ENCODE data around the gene GP5. TPM values are rescaled to one million over a fixed set of nuclear protein-coding genes. Genes with fewer than 3 reads are reported as not detected.

GP5 gene
- total and polyA plus RNA-seq, 4 donors = 0.03 to 3.3 (median 0.16) TPM

GRCh38 chr3:194373899-194374298, 25.2 kb downstream of the GP5 start:
- Histone ChIP-seq H3K27ac (ENCODE audit: low read depth in 1 of 2, low read length in 2 of 2) (no peak overlapping the region), H3K9me3 (ENCODE audit: control insufficient read depth in 4 of 4, low read length in 3 of 4) (no peaks in the 10 kb centered on the region), H3K27me3 (ENCODE audit: control insufficient read depth in 4 of 4, insufficient read depth in 4 of 4, low read length in 3 of 4) (peaks cover 0 to 3% (median 2%) of the 10 kb centered on the region in 4 donors), H3K36me3 (ENCODE audit: control insufficient read depth in 4 of 4, insufficient read depth in 3 of 4, low read depth in 1 of 4, low read length in 3 of 4) (no peaks in the 10 kb centered on the region), H3K9ac (ENCODE audit: low read depth in 1 of 2, low read length in 2 of 2) (no peak overlapping the region), H3K4me1 (ENCODE audit: control insufficient read depth in 4 of 4, insufficient read depth in 4 of 4, low read length in 3 of 4) (peaks cover 0 to 2% (median 0%) of the 10 kb centered on the region in 4 donors), H3K4me3 (ENCODE audit: low read depth in 1 of 3, low read length in 3 of 3) (no peak overlapping the region)
- DNase-seq (ENCODE audit: low spot score) = no peak
- WGBS = 82% methylated on average over 8 of the region's 8 CpGs
- no peak for TF ChIP-seq NR2F2 (IDR thresholded peaks at IDR 0.05)
- no peak for TF ChIP-seq YY1 (IDR thresholded peaks at IDR 0.05)
- no peak for TF ChIP-seq FOXA2 (IDR thresholded peaks at IDR 0.05)
- TF ChIP-seq TAF1 (conservative IDR thresholded peaks at IDR 0.05) = no peak
- TF ChIP-seq FOXA1 (IDR thresholded peaks at IDR 0.05) = no peak
- TF ChIP-seq ZBTB33 (IDR thresholded peaks at IDR 0.05) = no peak
- no peak for TF ChIP-seq EGR1 (IDR thresholded peaks at IDR 0.05; ENCODE audit: low read depth in 2 of 2)
- TF ChIP-seq HNF4G (IDR thresholded peaks at IDR 0.05) = no peak
- no peak for TF ChIP-seq JUND (IDR thresholded peaks at IDR 0.05)
- no peak for TF ChIP-seq ATF3 (IDR thresholded peaks at IDR 0.05)

GRCh38 chr3:194373028-194373427, 26.0 kb downstream of the GP5 start:
- H3K27me3 ChIP-seq (ENCODE audit: control insufficient read depth in 4 of 4, insufficient read depth in 4 of 4, low read length in 3 of 4) = peaks cover 0 to 4% (median 2%) of the 10 kb centered on the region in 4 donors
- no peak overlapping the region for H3K27ac ChIP-seq (ENCODE audit: low read depth in 1 of 2, low read length in 2 of 2)
- no peak for TF ChIP-seq CTCF (IDR thresholded peaks at IDR 0.05; ENCODE audit: low read depth, low read length, missing input control)
- no peak for TF ChIP-seq YY1 (IDR thresholded peaks at IDR 0.05)
- no peak for TF ChIP-seq TAF1 (conservative IDR thresholded peaks at IDR 0.05)
- TF ChIP-seq NR2F2 (IDR thresholded peaks at IDR 0.05) = no peak
- TF ChIP-seq GABPA (IDR thresholded peaks at IDR 0.05 in 1 of 2, conservative IDR thresholded peaks at IDR 0.05 in 1 of 2) = no peak
- no peak overlapping the region for H3K4me3 ChIP-seq (ENCODE audit: low read depth in 1 of 3, low read length in 3 of 3)
- peaks cover 0 to 2% (median 0%) of the 10 kb centered on the region in 4 donors for H3K4me1 ChIP-seq (ENCODE audit: control insufficient read depth in 4 of 4, insufficient read depth in 4 of 4, low read length in 3 of 4)
- 89% methylated on average over 14 of the region's 14 CpGs for WGBS
- no peaks in the 10 kb centered on the region for H3K9me3 ChIP-seq (ENCODE audit: control insufficient read depth in 4 of 4, low read length in 3 of 4)
- DNase-seq (ENCODE audit: low spot score) = no peak
- H3K9ac ChIP-seq (ENCODE audit: low read depth in 1 of 2, low read length in 2 of 2) = no peak overlapping the region
- no peaks in the 10 kb centered on the region for H3K36me3 ChIP-seq (ENCODE audit: control insufficient read depth in 4 of 4, insufficient read depth in 3 of 4, low read depth in 1 of 4, low read length in 3 of 4)

- peaks cover 0 to 4% (median under 1%) of the 10 kb centered on the region in 4 donors for H3K27me3 ChIP-seq (ENCODE audit: control insufficient read depth in 4 of 4, insufficient read depth in 4 of 4, low read length in 3 of 4)
- WGBS = 83% methylated on average over 9 of the region's 10 CpGs
- H3K9me3 ChIP-seq (ENCODE audit: control insufficient read depth in 4 of 4, low read length in 3 of 4) = no peaks in the 10 kb centered on the region
- no peak overlapping the region for H3K4me3 ChIP-seq (ENCODE audit: low read depth in 1 of 3, low read length in 3 of 3)
- H3K27ac ChIP-seq (ENCODE audit: low read depth in 1 of 2, low read length in 2 of 2) = no peak overlapping the region
- H3K36me3 ChIP-seq (ENCODE audit: control insufficient read depth in 4 of 4, insufficient read depth in 3 of 4, low read depth in 1 of 4, low read length in 3 of 4) = no peaks in the 10 kb centered on the region
- peaks cover 0 to 2% (median 0%) of the 10 kb centered on the region in 4 donors for H3K4me1 ChIP-seq (ENCODE audit: control insufficient read depth in 4 of 4, insufficient read depth in 4 of 4, low read length in 3 of 4)
- H3K9ac ChIP-seq (ENCODE audit: low read depth in 1 of 2, low read length in 2 of 2) = no peak overlapping the region
- no peak for DNase-seq (ENCODE audit: low spot score)
- no peak for TF ChIP-seq CTCF (IDR thresholded peaks at IDR 0.05; ENCODE audit: low read depth, low read length, missing input control)
- TF ChIP-seq JUND (IDR thresholded peaks at IDR 0.05) = no peak
- no peak for TF ChIP-seq MAX (IDR thresholded peaks at IDR 0.05)
- TF ChIP-seq ZBTB33 (IDR thresholded peaks at IDR 0.05) = no peak
- no peak for TF ChIP-seq REST (IDR thresholded peaks at IDR 0.05)
- TF ChIP-seq EGR1 (IDR thresholded peaks at IDR 0.05; ENCODE audit: low read depth in 2 of 2) = no peak
- no peak for TF ChIP-seq YY1 (IDR thresholded peaks at IDR 0.05)
- TF ChIP-seq RAD21 (IDR thresholded peaks at IDR 0.05) = no peak
Measured at GRCh38 chr3:194370753-194371152, 28.3 kb downstream of the GP5 start.

Measured in liver (tissue), 9 donors.